Neural cell (in vitro differentiated cells): ENCODE measurements around the gene OPRL1. TPM values are rescaled to one million over a fixed set of nuclear protein-coding genes. Genes with fewer than 3 reads are reported as not detected.

Source experiments
- H2AFZ ChIP-seq: fragments of 200-600, 300-800 bp; sonication (generic), shearing (Covaris generic); 2 replicates; pipeline ENCODE4 v1.6.0; 2014; ENCODE audit warnings: low read depth, mild to moderate bottlenecking, antibody characterized with exemption, low read length, moderate library complexity
- H3F3A ChIP-seq: fragments of 200-600 bp; shearing (Covaris generic); 2 replicates; pipeline ENCODE4 v1.6.1; 2016; ENCODE audit warnings: mild to moderate bottlenecking, moderate library complexity, mixed read lengths, antibody characterized with exemption, low read length; ENCODE audit not compliant: insufficient read depth, poor library complexity, severe bottlenecking
- H3K27ac ChIP-seq: fragments of 200-600, 300-800 bp; sonication (generic), shearing (Covaris generic); 2 replicates; pipeline ENCODE4 v1.5.1; 2014; ENCODE audit warnings: mild to moderate bottlenecking, low read length, moderate library complexity
- H3K27me3 ChIP-seq: fragments of 300-800, 200-600 bp; sonication (generic), shearing (Covaris generic); 2 replicates; pipeline ENCODE4 v1.6.0; 2014; ENCODE audit warnings: mild to moderate bottlenecking, low read depth, low read length, moderate library complexity; ENCODE audit not compliant: insufficient read depth
- H3K36me3 ChIP-seq: fragments of 300-800, 200-600 bp; sonication (generic), shearing (Covaris generic); 2 replicates; pipeline ENCODE4 v1.5.1; 2014; ENCODE audit warnings: mild to moderate bottlenecking, antibody characterized with exemption, low read length, moderate library complexity; ENCODE audit not compliant: insufficient read depth
- H3K4me2 ChIP-seq: fragments of 300-800, 200-600 bp; sonication (generic), shearing (Covaris generic); 2 replicates; pipeline ENCODE4 v1.6.0; 2014; ENCODE audit warnings: mild to moderate bottlenecking, low read length
- H3K4me3 ChIP-seq: fragments of 300-800, 200-600 bp; sonication (generic), shearing (Covaris generic); 2 replicates; pipeline ENCODE4 v1.5.1; 2014; ENCODE audit warnings: mild to moderate bottlenecking, low read length, moderate library complexity
- H3K79me2 ChIP-seq: fragments of 200-600 bp; shearing (Covaris generic); replicated peaks from 2 replicates; pipeline ENCODE4 v1.6.0; 2014; ENCODE audit warnings: mild to moderate bottlenecking, low read length, moderate library complexity; ENCODE audit not compliant: insufficient read depth
- H3K9ac ChIP-seq: fragments of 300-800, 200-600 bp; sonication (generic), shearing (Covaris generic); 2 replicates; pipeline ENCODE4 v1.6.1; 2016; ENCODE audit warnings: mild to moderate bottlenecking, low read length, mixed read lengths
- H3K9me2 ChIP-seq: fragments of 200-600 bp; shearing (Covaris generic); 2 replicates; pipeline ENCODE4 v1.6.1; 2016; ENCODE audit warnings: mild to moderate bottlenecking, low read length, mixed read lengths; ENCODE audit not compliant: insufficient read depth
- H3K9me3 ChIP-seq: fragments of 200-600, 300-800 bp; sonication (generic), shearing (Covaris generic); 2 replicates; pipeline ENCODE4 v1.6.1; 2016; ENCODE audit warnings: mild to moderate bottlenecking, mixed run types, low read length, moderate library complexity, mixed read lengths
- H4K20me1 ChIP-seq: fragments of 200-600 bp; shearing (Covaris generic); 2 replicates; pipeline ENCODE4 v1.6.1; 2016; ENCODE audit warnings: mild to moderate bottlenecking, mixed run types; ENCODE audit not compliant: insufficient read depth
- CTCF ChIP-seq: fragments of 450-650 bp; IDR thresholded peaks from 2 replicates; pipeline ENCODE4 v1.5.1; 2014; ENCODE audit warnings: antibody characterized with exemption, mild to moderate bottlenecking, moderate library complexity; ENCODE audit not compliant: poor library complexity, severe bottlenecking
- EP300 ChIP-seq: fragments of 450-650 bp; conservative IDR thresholded peaks from 2 replicates; pipeline ENCODE4 v1.6.1; 2014; ENCODE audit warnings: antibody characterized with exemption, mild to moderate bottlenecking, moderate library complexity; ENCODE audit not compliant: poor library complexity, severe bottlenecking
- EZH2 ChIP-seq: fragments of 200-600, 300-800 bp; shearing (Covaris generic), sonication (generic); IDR thresholded peaks from 2 replicates; pipeline ENCODE4 v1.6.1; 2014; ENCODE audit warnings: antibody characterized with exemption, low read length, borderline replicate concordance, mild to moderate bottlenecking; ENCODE audit not compliant: insufficient read depth, poor library complexity, severe bottlenecking
- MXI1 ChIP-seq: fragments of 450-650 bp; conservative IDR thresholded peaks from 2 replicates; pipeline ENCODE4 v1.6.1; 2014; ENCODE audit warnings: antibody characterized with exemption, mild to moderate bottlenecking; ENCODE audit not compliant: poor library complexity, severe bottlenecking
- POLR2AphosphoS5 ChIP-seq: IDR thresholded peaks from 2 replicates; pipeline ENCODE4 v1.6.1; 2012
- RAD21 ChIP-seq: fragments of 450-650 bp; conservative IDR thresholded peaks from 2 replicates; pipeline ENCODE4 v1.6.1; 2014; ENCODE audit warnings: antibody characterized with exemption, mild to moderate bottlenecking, moderate library complexity
- REST ChIP-seq: IDR thresholded peaks from 2 replicates; pipeline ENCODE4 v1.6.1; 2012; ENCODE audit warnings: borderline replicate concordance
- SMC3 ChIP-seq: fragments of 450-650 bp; conservative IDR thresholded peaks from 2 replicates; pipeline ENCODE4 v1.6.1; 2014; ENCODE audit warnings: antibody characterized with exemption, mild to moderate bottlenecking, moderate library complexity; ENCODE audit not compliant: poor library complexity
- TAF1 ChIP-seq: IDR thresholded peaks from 2 replicates; pipeline ENCODE4 v1.6.1; 2012; ENCODE audit warnings: low read depth
- polyA plus RNA-seq: library from polyadenylated mRNA; depleted of rRNA; stranded (reverse); fragments of >200 nt; gene quantifications from 2 replicates; pipeline ENCODE4 v1.2.3, GENCODE V29; 2014

Gene OPRL1
- polyA plus RNA-seq, 1 donor from 2014 or later = 18.3 TPM

GRCh38 chr20:64130876-64131275, 51.0 kb downstream of the OPRL1 start:
- H3K27me3 ChIP-seq = no peaks in the 10 kb centered on the region
- H4K20me1 ChIP-seq = no peaks in the 10 kb centered on the region

GRCh38 chr20:64131406-64131805, 51.5 kb downstream of the OPRL1 start:
- H2AFZ ChIP-seq = no peak overlapping the region
- TF ChIP-seq SMC3 (no peak), EZH2 (no peak), REST (no peak), CTCF (no peak), RAD21 (no peak), TAF1 (no peak), EP300 (no peak)
- H3K9ac ChIP-seq = no peak overlapping the region
- H3K9me3 ChIP-seq = no peaks in the 10 kb centered on the region
- H3K79me2 ChIP-seq = no peaks in the 10 kb centered on the region
- no peaks in the 10 kb centered on the region for H3K9me2 ChIP-seq
- no peaks in the 10 kb centered on the region for H3K36me3 ChIP-seq
- H4K20me1 ChIP-seq = no peaks in the 10 kb centered on the region
- no peak overlapping the region for H3K27ac ChIP-seq
- H3K27me3 ChIP-seq = no peaks in the 10 kb centered on the region
- no peaks in the 10 kb centered on the region for H3F3A ChIP-seq
- H3K4me3 ChIP-seq = no peak overlapping the region
- H3K4me2 ChIP-seq = no peak overlapping the region

More at GRCh38 chr20:64130876-64131275, 51.0 kb downstream of the OPRL1 start:
- no peaks in the 10 kb centered on the region for H3K9me2 ChIP-seq
- H3K9ac ChIP-seq = no peak overlapping the region
- TF ChIP-seq EP300 = no peak
- no peak for TF ChIP-seq TAF1
- TF ChIP-seq POLR2AphosphoS5 = no peak
- TF ChIP-seq SMC3 = no peak
- no peak for TF ChIP-seq RAD21
- no peak for TF ChIP-seq REST
- no peak for TF ChIP-seq MXI1
- no peak for TF ChIP-seq CTCF
- H3F3A ChIP-seq = no peaks in the 10 kb centered on the region
- no peaks in the 10 kb centered on the region for H3K36me3 ChIP-seq
- no peak overlapping the region for H3K4me2 ChIP-seq
- no peaks in the 10 kb centered on the region for H3K9me3 ChIP-seq
- no peaks in the 10 kb centered on the region for H3K79me2 ChIP-seq
- no peak overlapping the region for H3K27ac ChIP-seq
- H2AFZ ChIP-seq = no peak overlapping the region
- H3K4me3 ChIP-seq = no peak overlapping the region
